ENCODE data around the gene OTOG.
A peak's percentile ranks its signal among the peaks of the same experiment; 100 is the strongest.

The OTOG gene

GRCh38 chr11:17588166-17588565 lies 41.1 kb downstream of the OTOG start:
- DNase-seq (ENCODE audit: low read depth in 3 of 3): no peak

- DNase-seq (ENCODE audit: low read depth in 3 of 3): no peak
These were observed 41.7 kb downstream of the OTOG start for GRCh38 chr11:17588721-17589120.

GRCh38 chr11:17590463-17590862 lies 43.4 kb downstream of the OTOG start:
- DNase-seq (ENCODE audit: low read depth in 3 of 3): no peak

DNA sequence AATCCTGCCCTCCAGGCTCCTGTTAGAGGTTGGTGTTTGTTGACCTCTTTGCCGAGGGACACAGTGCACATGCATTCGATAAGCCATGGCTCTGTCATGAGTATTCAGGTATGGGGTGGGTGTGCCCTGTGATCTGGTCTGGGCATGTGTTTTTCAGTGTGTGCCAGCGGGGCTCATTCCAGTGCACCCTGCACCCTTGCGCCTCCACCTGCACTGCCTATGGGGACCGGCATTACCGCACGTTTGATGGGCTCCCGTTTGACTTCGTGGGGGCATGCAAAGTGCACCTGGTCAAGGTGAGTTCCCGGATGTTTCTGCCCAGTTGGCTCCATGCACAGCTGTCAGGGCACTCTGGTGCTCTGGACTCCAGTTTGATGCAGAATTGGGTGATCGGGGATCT lies 44.2 kb downstream of the OTOG start:
- DNase-seq (ENCODE audit: low read depth in 3 of 3): no peak

DNA sequence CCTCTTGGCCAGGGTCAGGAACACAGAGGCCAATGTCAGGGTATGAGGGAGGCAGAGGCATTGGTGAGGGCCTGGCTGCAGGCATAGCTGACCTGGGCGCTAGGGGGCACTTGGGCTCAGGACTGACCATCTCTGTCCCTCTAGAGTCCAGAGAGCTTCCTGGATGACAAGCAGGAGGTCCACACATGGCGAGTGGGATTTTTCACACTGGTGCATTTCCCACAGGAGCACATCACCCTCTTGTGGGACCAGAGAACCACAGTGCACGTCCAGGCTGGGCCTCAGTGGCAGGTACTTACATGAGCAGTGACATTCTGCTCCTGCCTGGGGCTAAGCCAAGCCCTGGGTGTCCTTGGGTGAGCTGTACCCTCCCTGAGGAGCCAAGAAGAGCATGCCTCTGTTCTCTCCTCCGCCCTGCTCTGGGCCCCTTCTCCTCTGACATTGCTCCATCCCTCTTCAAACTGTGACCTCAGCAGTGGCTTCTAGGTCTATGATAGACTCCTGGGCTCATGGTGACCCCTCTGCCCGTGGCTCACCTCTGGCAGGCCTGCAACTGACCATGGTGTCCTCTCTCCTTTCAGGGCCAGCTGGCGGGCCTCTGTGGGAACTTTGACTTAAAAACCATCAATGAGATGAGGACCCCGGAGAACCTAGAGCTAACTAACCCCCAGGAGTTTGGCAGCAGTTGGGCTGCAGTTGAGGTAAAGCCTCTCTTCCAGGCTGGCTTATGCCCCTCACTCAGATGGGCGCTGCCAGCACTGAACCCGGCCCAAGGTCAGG lies 46.6 kb downstream of the OTOG start:
- no peak for DNase-seq (ENCODE audit: low read depth in 3 of 3)

- DNase-seq (ENCODE audit: low read depth in 3 of 3): no peak
These were observed 47.7 kb downstream of the OTOG start for GRCh38 chr11:17594686-17595192.

DNA sequence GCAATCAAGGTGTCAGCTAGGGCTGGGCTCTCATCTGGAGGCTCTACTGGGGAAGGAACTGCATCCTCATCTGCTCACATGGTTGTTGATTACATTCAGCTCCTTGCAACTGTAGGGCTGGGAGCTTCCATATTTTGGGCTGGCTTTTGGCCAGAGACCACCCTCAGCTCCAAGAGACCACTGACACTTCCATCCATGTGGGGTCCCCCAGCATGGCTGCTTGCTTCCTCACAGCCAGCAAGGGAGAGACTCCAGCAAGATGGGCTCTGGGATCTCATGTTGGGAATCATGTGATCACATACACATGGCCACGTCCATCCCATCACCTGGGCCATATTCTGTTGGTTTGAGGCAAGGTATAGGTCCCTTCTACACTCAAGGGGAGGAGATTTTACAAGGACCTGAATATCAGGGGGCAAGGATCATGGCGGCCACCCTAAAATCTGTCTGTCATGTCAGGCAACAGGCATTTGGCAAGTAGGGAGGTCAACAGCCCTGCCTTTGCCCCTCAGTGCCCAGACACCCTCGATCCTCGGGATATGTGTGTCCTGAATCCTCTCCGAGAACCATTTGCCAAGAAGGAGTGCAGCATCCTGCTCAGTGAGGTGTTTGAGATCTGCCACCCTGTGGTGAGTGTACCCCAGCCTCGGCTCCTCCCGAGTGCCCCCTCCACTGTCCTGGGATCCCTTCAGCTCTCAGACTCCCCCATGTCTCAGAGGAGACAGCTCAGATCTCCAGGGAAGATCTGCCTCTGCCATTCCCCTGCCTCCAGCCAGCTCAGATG lies 48.7 kb downstream of the OTOG start:
- no peak for DNase-seq (ENCODE audit: low read depth in 3 of 3)

GRCh38 chr11:17596310-17596669 lies 49.2 kb downstream of the OTOG start:
- no peak for DNase-seq (ENCODE audit: low read depth in 3 of 3)

- no peak for DNase-seq (ENCODE audit: low read depth in 3 of 3)
These were observed 49.7 kb downstream of the OTOG start for GRCh38 chr11:17596711-17597110.

DNA sequence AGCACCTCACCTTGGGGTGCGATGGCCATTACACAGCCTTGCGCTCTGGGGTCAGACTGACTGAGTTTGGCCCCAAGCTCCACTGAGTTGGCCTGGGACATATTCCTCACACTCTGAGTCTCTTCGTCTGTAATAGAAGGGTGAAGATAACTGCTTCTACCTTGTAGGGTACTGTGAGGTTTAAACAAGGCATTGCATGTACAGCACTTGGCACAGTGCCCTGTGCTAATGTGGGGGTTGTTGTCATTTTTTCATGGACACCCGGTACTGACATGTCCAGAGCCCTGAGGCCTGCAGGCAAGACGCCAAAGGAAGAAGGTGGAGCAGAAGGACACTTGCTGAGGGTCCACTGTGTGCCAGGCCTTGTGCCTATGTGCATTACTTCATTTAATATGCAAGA lies 50.7 kb downstream of the OTOG start:
- DNase-seq (ENCODE audit: low read depth in 3 of 3): no peak

DNA sequence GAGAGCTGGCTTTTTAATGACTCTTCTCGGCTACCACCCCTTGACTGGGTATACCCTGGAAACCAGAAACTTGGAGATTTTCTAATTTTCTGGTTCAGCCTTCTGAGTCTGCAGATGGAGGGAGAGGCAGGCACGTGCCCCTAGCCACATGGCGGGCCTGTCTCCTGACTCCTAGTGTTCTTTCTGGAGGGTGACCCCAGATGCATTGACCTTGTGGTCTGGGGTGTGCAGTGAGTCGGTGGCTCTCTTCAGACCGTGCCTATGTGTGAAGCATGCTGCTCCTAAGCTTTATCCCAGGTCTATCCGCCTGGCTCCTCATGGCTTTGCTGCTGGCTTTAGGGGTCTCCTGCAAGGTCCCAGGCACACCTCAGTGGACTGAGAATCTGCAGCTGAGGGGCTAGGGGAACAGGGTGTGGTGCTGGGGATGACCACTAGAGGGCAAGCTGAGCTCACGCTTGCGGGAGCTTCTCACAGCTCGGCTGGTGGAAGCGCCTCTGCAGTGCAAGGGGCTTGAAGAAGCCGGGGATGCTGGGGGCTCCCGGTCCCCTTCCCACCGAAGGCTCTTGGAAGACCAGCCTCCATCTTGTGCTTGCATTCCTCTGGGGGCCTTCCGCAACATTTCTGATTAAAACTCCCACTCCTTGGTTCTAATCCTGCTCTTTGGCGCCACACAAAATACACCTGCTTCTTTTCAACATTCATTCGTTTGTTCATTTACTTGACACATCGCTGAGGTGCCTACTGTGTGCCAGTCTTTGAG lies 51.8 kb downstream of the OTOG start:
- peak; percentile 34 to 52 (median 42) for DNase-seq (ENCODE audit: low read depth in 3 of 3)

GRCh38 chr11:17599460-17599925 lies 52.4 kb downstream of the OTOG start:
- no peak for DNase-seq (ENCODE audit: low read depth in 3 of 3)

- no peak for DNase-seq (ENCODE audit: low read depth in 3 of 3)
These were observed 53.5 kb downstream of the OTOG start for GRCh38 chr11:17600316-17601255.

- DNase-seq (ENCODE audit: low read depth in 3 of 3): no peak
These were observed 54.2 kb downstream of the OTOG start for GRCh38 chr11:17601256-17601671.

DNA sequence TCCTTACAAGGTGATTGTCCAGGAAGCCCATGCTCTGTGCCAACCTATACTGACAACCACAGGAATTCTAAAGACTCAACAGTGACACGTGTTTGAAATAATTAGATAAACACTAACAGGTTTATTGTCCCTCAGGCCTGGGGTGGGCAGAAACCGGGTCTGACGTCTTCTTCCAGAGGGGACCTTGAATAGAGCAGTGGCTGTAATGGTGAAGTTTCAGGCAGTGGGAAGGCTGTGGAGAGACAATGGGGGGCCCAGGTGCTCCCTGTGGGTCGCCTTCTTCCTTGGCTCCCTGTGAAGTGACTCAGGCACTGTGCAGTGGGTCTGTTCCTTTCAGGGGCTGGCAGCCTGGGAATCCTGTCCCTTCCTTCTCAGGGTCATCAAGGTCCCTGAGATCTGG lies 54.6 kb downstream of the OTOG start:
- DNase-seq (ENCODE audit: low read depth in 3 of 3): no peak

DNA sequence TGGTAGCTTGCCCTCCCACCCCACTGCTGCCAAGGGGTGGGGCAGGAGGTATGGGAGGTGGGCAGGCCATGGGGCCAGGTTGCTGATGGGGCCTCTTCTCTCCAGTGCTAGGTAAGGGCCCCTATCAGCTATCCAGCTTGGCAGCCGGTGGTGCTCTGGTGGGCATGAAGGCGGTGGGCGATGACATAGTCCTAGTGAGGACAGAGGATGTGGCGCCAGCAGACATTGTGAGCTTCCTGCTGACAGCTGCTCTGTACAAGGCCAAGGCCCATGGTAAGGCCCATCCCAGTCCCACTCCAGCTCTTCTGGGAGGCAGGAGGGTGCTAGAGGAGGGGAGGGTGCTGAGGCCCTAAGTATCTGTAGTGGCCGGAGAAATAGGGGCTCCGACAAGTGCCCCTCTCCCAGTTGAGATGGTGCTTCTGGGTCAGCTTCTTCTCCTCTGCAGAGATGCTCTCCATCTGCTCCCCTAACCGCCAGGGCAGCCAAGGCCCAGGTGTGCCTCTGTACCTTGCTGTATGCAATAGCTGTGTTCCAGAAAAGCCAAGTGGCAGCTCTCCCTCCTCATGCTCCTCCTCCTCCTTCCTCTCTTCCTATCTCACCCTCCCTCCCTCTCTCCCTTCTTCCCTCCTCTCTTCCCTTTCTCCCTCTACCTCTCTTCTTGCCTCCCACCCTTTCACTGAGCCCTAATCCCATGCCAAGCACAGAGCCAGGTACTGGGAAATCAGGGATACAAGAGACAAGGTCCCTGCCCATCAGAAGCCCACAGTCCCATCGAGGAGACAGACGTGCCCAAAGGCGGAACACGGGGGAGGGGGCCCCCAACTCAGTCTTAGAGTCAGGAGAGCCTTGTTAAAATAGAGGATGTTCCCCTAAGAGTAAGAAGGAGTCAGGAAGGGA lies 55.3 kb downstream of the OTOG start:
- no peak for DNase-seq (ENCODE audit: low read depth in 3 of 3)

DNA sequence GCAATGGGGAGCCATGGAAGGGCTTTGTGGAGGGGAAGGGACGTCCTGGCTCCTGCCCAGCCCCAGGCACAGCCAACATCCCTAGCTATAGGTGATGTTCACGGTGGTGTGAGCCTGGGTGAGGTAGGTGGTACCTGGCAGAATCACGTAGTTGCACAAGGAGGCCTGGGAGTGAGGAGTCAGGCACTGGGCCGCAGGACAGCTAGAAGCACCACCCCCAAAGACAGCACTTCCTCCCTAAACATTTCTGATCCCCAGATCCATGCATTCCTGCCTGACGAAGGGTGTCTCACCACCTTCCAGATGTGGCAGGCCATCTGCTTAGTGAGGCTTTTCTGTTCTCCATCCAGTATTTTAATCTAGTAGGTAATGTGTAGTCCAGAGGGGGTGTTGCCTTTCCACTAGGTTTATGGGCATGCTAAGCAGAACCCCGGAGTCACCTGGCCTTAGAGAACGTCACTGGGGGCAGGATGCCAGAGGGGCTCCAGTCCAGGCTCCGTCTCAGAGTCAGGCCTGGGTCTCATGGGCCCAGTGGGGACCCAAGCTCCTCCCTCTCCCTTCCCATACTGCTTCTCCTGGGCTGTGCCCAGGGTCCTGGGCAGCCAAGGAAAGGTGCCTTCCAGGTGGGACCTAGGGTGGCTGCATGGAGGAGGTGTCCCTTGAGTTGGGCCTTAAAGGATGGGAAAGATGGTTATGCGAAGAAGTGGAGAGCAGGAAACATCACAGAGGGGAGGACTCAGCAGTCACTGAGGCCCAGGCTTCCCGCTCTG lies 56.2 kb downstream of the OTOG start:
- DNase-seq (ENCODE audit: low read depth in 3 of 3): no peak

DNA sequence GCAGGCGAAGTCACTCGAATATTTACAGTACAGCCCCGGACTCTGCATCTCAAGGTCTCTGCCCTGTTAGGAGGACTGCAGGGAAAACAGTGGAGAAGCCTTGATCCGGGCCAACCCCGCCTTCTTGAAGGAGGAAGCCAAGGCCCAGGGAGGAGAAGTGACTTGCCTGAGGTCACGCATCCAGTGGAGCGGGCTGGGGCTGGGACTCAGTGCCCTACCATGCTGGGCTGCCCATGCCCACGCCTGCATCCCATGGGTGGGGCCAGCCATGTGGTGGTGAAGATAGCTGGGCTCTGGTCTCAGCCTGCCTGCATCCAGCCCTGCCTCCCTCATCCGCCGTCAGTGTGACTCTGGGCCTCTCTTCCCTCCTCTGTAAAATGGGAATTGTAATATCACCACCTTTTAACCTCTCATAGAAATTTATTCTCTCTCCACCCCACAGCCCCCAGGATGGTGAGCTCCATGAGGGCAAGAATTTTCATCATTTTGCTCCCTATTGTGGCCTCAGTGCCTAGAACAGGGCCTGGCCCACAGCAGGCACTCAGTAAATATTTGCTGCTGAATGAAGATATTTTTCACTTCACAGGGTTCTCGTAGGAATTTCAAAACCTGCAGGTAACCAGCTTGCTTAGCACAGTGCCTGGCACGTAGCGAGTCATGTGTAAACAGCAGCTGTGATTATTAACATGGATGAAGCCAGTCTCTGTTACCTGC lies 57.3 kb downstream of the OTOG start:
- DNase-seq (ENCODE audit: low read depth in 3 of 3): no peak

GRCh38 chr11:17604915-17605233 lies 57.8 kb downstream of the OTOG start:
- no peak for DNase-seq (ENCODE audit: low read depth in 3 of 3)
